HepG2 (cell line): ENCODE data around the gene CHAF1A. TPM values are rescaled to one million over a fixed set of nuclear protein-coding genes. Genes with fewer than 3 reads are reported as not detected.

Experiments used
- CENPT ChIP-seq: sonication (generic); formaldehyde crosslinking; IDR thresholded peaks from 2 replicates; pipeline ENCODE4 v1.8.0; 2022; ENCODE audit warnings: low read depth, mild to moderate bottlenecking, moderate library complexity, missing genetic modification reagents
- CERS6 ChIP-seq: sonication (generic); formaldehyde crosslinking; IDR thresholded peaks from 2 replicates; pipeline ENCODE4 v1.5.0; 2020; ENCODE audit warnings: missing genetic modification reagents
- FLYWCH1 ChIP-seq: sonication (generic); formaldehyde crosslinking; IDR thresholded peaks from 2 replicates; pipeline ENCODE4 v1.8.1; 2023; ENCODE audit warnings: mild to moderate bottlenecking, missing genetic modification reagents
- FOSL2 ChIP-seq: sonication (generic); formaldehyde crosslinking; IDR thresholded peaks from 2 replicates; pipeline ENCODE4 v1.4.0; 2020; ENCODE audit warnings: missing genetic modification reagents
- FOXP4 ChIP-seq: sonication (generic); formaldehyde crosslinking; IDR thresholded peaks from 2 replicates; pipeline ENCODE4 v1.4.0; 2020; ENCODE audit warnings: missing genetic modification reagents
- HMG20A ChIP-seq: IDR thresholded peaks from 2 replicates; pipeline ENCODE4 v1.6.1; 2016; ENCODE audit warnings: borderline replicate concordance
- JUND ChIP-seq: sonication (generic); formaldehyde crosslinking; IDR thresholded peaks from 2 replicates; pipeline ENCODE4 v1.8.0; 2022; ENCODE audit warnings: mild to moderate bottlenecking, missing genetic modification reagents
- MTF1 ChIP-seq: sonication (generic); formaldehyde crosslinking; IDR thresholded peaks from 2 replicates; pipeline ENCODE4 v1.5.0; 2020; ENCODE audit warnings: missing genetic modification reagents
- NCOA5 ChIP-seq: sonication (generic); formaldehyde crosslinking; IDR thresholded peaks from 2 replicates; pipeline ENCODE4 v1.4.0; 2020; ENCODE audit warnings: missing genetic modification reagents
- NRL ChIP-seq: sonication (generic); formaldehyde crosslinking; IDR thresholded peaks from 2 replicates; pipeline ENCODE4 v1.5.0; 2020; ENCODE audit warnings: missing genetic modification reagents, mild to moderate bottlenecking, moderate library complexity, borderline replicate concordance
- SALL2 ChIP-seq: sonication (generic); formaldehyde crosslinking; IDR thresholded peaks from 2 replicates; pipeline ENCODE4 v1.8.1; 2023; ENCODE audit warnings: mild to moderate bottlenecking, missing genetic modification reagents, inconsistent platforms
- TIGD3 ChIP-seq: sonication (generic); formaldehyde crosslinking; IDR thresholded peaks from 2 replicates; pipeline ENCODE4 v1.5.1; 2020; ENCODE audit warnings: mild to moderate bottlenecking, missing genetic modification reagents, borderline replicate concordance
- XRCC5 ChIP-seq: fragments of 200-400 bp; formaldehyde crosslinking; optimal IDR thresholded peaks from 2 replicates; pipeline ENCODE3; 2017; ENCODE audit warnings: mild to moderate bottlenecking, low read length
- ZBTB4 ChIP-seq: sonication (generic); formaldehyde crosslinking; IDR thresholded peaks from 2 replicates; pipeline ENCODE4 v1.4.0; 2020; ENCODE audit warnings: missing genetic modification reagents, mild to moderate bottlenecking, borderline replicate concordance
- ZNF232 ChIP-seq: sonication (generic); formaldehyde crosslinking; IDR thresholded peaks from 2 replicates; pipeline ENCODE4 v1.4.0; 2020; ENCODE audit warnings: missing genetic modification reagents, borderline replicate concordance
- ZNF253 ChIP-seq: sonication (generic); formaldehyde crosslinking; IDR thresholded peaks from 2 replicates; pipeline ENCODE4 v1.8.0; 2022; ENCODE audit warnings: mild to moderate bottlenecking, missing genetic modification reagents, borderline replicate concordance
- ZNF331 ChIP-seq: sonication (generic); formaldehyde crosslinking; IDR thresholded peaks from 2 replicates; pipeline ENCODE4 v1.4.0; 2020; ENCODE audit warnings: missing genetic modification reagents
- ZNF543 ChIP-seq: sonication (generic); formaldehyde crosslinking; IDR thresholded peaks from 2 replicates; pipeline ENCODE4 v1.4.0; 2020; ENCODE audit warnings: mild to moderate bottlenecking, missing genetic modification reagents
- ZNF639 ChIP-seq: conservative IDR thresholded peaks from 2 replicates; pipeline ENCODE4 v1.6.1; 2018; ENCODE audit warnings: missing genetic modification reagents
- polyA plus RNA-seq, 8 experiments: library from polyadenylated mRNA; depleted of rRNA in 3 of 8; stranded (reverse) in 7 of 8; unstranded in 1 of 8; fragments of >200 nt; fragmentation: Illumina TruSeq in 4 of 8; extraction: Trizol in 4 of 8; gene quantifications; 2 replicates each; pipeline versions ENCODE4 v1.2.1 to v1.2.3, GENCODE V29; 2011 to 2016; ENCODE audit warnings: low read depth in 4 of 8, missing spikeins in 1 of 8, mixed read lengths in 1 of 8; ENCODE audit not compliant: insufficient read depth in 1 of 8
- total RNA-seq, 5 experiments: library from RNA; depleted of rRNA; stranded (reverse); fragments of >200 nt; fragmentation: Illumina TruSeq; extraction: Trizol; gene quantifications; 2 replicates each; pipeline ENCODE4 v1.2.3, GENCODE V29; 2016; ENCODE audit warnings: low read depth in 1 of 5
- TF ChIP-seq, protein P1 (sequence below): IDR thresholded peaks from 2 replicates; pipeline ENCODE4 v1.6.1; 2016

The CHAF1A gene
- total and polyA plus RNA-seq, 2 of the 13 experiments (the other 11 are each of a cell fraction or from before 2014, with no cell fraction given), result 11.0 to 34.8 TPM

- no peak for TF ChIP-seq SALL2 (CRISPR knock-in tag)
- no peak for TF ChIP-seq HMG20A (CRISPR knock-in tag)
- TF ChIP-seq ZNF543 (CRISPR knock-in tag), result 0 out of 2 replicates have a peak, but pooled peaks have one; percentile 45
- no peak for TF ChIP-seq TIGD3 (CRISPR knock-in tag)
- peak; percentile 90 for TF ChIP-seq XRCC5
- no peak for TF ChIP-seq CENPT (CRISPR knock-in tag)
- no peak for TF ChIP-seq ZNF232
- TF ChIP-seq NRL (CRISPR knock-in tag), result no peak
- peak; percentile 73 for TF ChIP-seq FOSL2
- no peak for TF ChIP-seq FLYWCH1
- TF ChIP-seq FOXP4, result peak; percentile 55
- 0 out of 2 replicates have a peak, but pooled peaks have one; percentile 24 for TF ChIP-seq JUND (CRISPR knock-in tag)
- no peak for TF ChIP-seq ZBTB4 (CRISPR knock-in tag)
- no peak for TF ChIP-seq CERS6 (CRISPR knock-in tag)
- TF ChIP-seq, protein P1, sequence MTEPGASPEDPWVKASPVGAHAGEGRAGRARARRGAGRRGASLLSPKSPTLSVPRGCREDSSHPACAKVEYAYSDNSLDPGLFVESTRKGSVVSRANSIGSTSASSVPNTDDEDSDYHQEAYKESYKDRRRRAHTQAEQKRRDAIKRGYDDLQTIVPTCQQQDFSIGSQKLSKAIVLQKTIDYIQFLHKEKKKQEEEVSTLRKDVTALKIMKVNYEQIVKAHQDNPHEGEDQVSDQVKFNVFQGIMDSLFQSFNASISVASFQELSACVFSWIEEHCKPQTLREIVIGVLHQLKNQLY, result peak; percentile 63; the same call in 1 of the 2 replicates
- TF ChIP-seq ZNF639 (CRISPR knock-in tag), result peak; percentile 87
- TF ChIP-seq ZNF331 (CRISPR knock-in tag), result peak; percentile 85
- no peak for TF ChIP-seq NCOA5
- no peak for TF ChIP-seq MTF1 (CRISPR knock-in tag)
- no peak for TF ChIP-seq ZNF253
Measured at GRCh38 chr19:4400135-4400936, 2.1 kb upstream of the CHAF1A start, which contains the start of gene SH3GL1 (continued).
